Activated naive CD4-positive, alpha-beta T cell treated with anti-CD3 and anti-CD28 coated beads for 36 hours (primary cell): ENCODE results near the gene CREB5. TPM values are rescaled to one million over a fixed set of nuclear protein-coding genes. Genes with fewer than 3 reads are reported as not detected.

ENCODE experiments used
- CTCF ChIA-PET: fragments of 350-600 bp; sonication (Branson Sonifier 250); formaldehyde crosslinking; loops from one replicate; lab custom pipeline; 2021; ENCODE audit warnings: antibody characterized with exemption; lab: Charles Lee
- DNase-seq: peaks from one replicate; pipeline ENCODE4 v3.0.0-alpha.2; 2020
- H3K27ac Mint-ChIP-seq: one replicate; pipeline ENCODE4 v1.8.0; 2021; ENCODE audit warnings: mild to moderate bottlenecking, mixed read lengths
- H3K27me3 Mint-ChIP-seq: one replicate; pipeline ENCODE4 v1.8.0; 2021; ENCODE audit warnings: low read depth, mixed read lengths
- H3K36me3 Mint-ChIP-seq: one replicate; pipeline ENCODE4 v1.8.0; 2021; ENCODE audit warnings: low read depth, mixed read lengths
- H3K4me1 Mint-ChIP-seq: one replicate; pipeline ENCODE4 v1.8.0; 2021; ENCODE audit warnings: low read depth, mixed read lengths
- H3K4me3 Mint-ChIP-seq: one replicate; pipeline ENCODE4 v1.8.0; 2021; ENCODE audit warnings: mild to moderate bottlenecking, moderate library complexity, mixed read lengths
- H3K9me3 Mint-ChIP-seq: one replicate; pipeline ENCODE4 v1.8.0; 2021; ENCODE audit warnings: mixed read lengths
- intact Hi-C: fragments of 100-400 bp; cut with micrococcal nuclease; formaldehyde crosslinking; loops from one replicate; pipeline ENCODE4 v1.15.1; 2023
- total RNA-seq, 2 experiments: library from RNA; stranded (reverse); gene quantifications; one replicate each; pipeline ENCODE4 v1.2.3, GENCODE V29; 2021

The CREB5 gene
- total RNA-seq, 2 experiments from 2014 or later, result 0.30 to 0.48 TPM

DNA sequence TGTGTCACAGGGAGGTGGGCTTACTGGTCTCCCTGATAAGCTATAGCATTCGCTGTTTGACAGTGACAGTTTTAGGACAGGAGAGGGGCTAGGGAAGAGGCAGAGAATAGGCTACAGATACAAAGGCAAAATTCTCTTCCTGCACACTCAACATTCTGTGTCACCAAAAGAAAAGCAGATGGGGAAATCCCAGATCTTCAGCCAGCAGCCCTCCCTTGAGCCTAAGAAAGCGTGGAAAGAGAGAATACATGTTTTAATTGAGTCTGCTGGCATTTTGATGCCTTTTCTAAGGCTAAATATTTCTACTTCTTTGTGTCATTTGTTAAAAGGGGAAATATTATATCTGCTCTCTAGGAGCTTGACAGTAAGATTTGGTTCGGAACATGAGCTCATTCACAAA, 298.8 kb downstream of the CREB5 start:
- no peaks in the 10 kb centered on the region for H3K36me3 Mint-ChIP-seq
- no peaks in the 10 kb centered on the region for H3K4me1 Mint-ChIP-seq
- no peak overlapping the region for H3K27ac Mint-ChIP-seq
- intact Hi-C loops, result no loop called here
- H3K27me3 Mint-ChIP-seq, result no peaks in the 10 kb centered on the region
- H3K4me3 Mint-ChIP-seq, result no peak overlapping the region
- CTCF ChIA-PET, result interaction anchor here (0.7 kb wide), 1 partner anchor 14 kb away, joined by 6 read pairs; no protein-coding TSS in a partner anchor
- DNase-seq, result no peak
- no peaks in the 10 kb centered on the region for H3K9me3 Mint-ChIP-seq

DNA sequence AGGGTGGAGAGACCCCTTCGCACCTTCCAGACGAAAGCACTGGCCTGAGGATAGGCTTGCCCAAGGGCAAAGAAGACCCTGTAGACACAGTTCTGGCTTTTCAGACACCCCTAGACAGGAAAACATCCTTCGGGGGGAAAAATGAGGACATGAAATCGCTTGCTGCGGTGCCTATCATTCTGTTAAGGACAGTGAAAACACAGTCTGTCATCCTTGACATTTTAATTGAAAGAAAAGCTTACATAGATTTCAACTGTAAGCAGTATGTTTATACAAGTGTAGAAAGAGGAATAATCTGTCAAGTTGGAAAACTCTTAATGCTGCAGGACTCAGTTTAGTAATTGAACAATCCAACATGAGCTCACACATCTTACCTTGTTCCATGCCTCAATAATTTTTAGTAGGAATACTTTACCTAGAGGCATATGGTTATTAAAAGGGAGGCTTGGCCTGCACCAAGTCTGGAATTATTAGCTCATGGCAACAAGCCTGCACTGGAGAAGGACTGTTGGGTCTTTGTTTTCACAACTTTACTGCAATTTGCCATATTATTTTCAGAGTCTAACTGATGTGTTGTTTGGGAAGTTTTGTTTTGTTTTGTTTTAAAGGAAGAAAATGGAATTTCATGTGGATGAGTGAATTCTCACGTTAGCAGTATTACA, 302.3 kb downstream of the CREB5 start:
- CTCF ChIA-PET, result interaction anchor here (0.5 kb wide), 1 partner anchor 474 kb away, joined by 3 read pairs; no protein-coding TSS in a partner anchor
- H3K36me3 Mint-ChIP-seq, result no peaks in the 10 kb centered on the region
- H3K9me3 Mint-ChIP-seq, result no peaks in the 10 kb centered on the region
- DNase-seq, result no peak
- no peak overlapping the region for H3K27ac Mint-ChIP-seq
- H3K27me3 Mint-ChIP-seq, result no peaks in the 10 kb centered on the region
- intact Hi-C loops, result no loop called here
- H3K4me1 Mint-ChIP-seq, result no peaks in the 10 kb centered on the region
- H3K4me3 Mint-ChIP-seq, result no peak overlapping the region

DNA sequence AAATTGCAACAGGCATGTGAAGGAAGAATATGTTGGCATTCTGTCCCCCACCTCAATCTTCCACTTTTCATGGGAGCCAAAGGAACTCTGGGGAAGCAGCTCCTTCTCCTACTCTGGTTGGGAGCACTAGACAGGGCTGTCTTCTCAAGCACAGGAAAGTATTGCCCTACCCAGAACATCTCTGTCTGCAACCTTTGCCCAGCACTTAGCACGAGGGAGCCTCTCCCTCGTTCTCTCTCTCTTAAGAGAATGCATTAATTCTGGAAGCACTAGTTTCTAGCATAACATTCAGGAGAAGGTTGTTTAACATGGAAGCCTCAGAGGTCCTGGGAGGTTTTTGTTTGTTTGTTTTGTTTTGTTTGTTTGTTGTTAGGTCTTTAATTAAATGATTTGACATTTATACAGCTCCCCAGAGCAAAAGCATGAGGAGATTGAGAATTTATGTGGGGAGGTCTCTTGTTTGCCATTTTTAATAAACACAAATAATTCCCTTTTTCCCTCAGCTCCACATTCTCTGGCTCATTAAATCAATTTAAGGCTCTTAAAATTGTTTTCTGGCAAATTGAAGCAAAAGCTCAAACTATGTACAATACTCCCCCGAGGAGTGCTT, 305.2 kb downstream of the CREB5 start:
- DNase-seq, result no peak
- intact Hi-C loops, result no loop called here
- H3K36me3 Mint-ChIP-seq, result no peaks in the 10 kb centered on the region
- no peaks in the 10 kb centered on the region for H3K27me3 Mint-ChIP-seq
- H3K4me3 Mint-ChIP-seq, result no peak overlapping the region
- H3K9me3 Mint-ChIP-seq, result no peaks in the 10 kb centered on the region
- CTCF ChIA-PET, result interaction anchor here (1.5 kb wide), 1 partner anchor 205 kb away, joined by 4 read pairs; no protein-coding TSS in a partner anchor
- H3K27ac Mint-ChIP-seq, result no peak overlapping the region
- H3K4me1 Mint-ChIP-seq, result no peaks in the 10 kb centered on the region

DNA sequence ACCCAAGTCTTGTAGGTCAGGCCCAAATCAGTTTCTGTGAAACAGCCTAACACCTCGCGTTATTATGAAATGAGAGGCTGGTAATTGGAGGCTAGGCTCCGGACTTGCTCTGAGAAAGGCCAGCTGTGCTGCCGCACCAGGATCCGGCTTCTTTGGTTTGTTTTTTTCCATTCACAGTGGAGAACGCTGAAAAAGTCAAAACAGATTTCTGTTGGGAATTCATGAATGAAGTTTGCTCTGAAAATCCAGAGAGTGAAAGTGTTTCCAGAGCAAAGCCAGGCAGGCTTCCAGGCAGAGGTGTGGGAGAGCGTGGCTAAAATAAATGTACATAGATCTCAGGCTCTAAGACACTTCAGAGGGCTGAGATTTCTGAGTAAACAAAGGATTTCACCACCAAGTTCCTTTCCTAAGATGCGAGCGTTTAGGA, 305.8 kb downstream of the CREB5 start:
- H3K27ac Mint-ChIP-seq, result no peak overlapping the region
- no peak overlapping the region for H3K4me3 Mint-ChIP-seq
- no peaks in the 10 kb centered on the region for H3K36me3 Mint-ChIP-seq
- no peaks in the 10 kb centered on the region for H3K9me3 Mint-ChIP-seq
- DNase-seq, result no peak
- no peaks in the 10 kb centered on the region for H3K27me3 Mint-ChIP-seq
- CTCF ChIA-PET, result no interaction called here
- intact Hi-C loops, result no loop called here
- no peaks in the 10 kb centered on the region for H3K4me1 Mint-ChIP-seq

DNA sequence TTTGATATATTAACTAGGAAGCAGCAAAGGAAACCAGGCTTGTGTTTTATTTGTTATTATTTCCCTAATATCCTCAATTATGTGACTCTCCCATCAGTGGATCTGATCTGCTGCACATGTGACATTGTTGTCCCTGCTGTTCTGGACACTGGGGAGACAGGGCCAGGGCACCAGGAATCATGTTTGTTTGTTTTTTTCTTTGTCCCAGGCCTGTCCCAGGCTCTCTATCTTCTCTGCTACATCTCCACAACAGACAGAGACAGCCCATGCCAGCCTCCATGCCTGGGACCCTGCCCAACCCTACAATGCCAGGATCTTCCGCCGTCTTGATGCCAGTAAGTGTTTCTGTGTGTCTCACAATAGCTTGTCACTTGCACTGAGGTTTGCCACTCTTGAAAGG, 306.2 kb downstream of the CREB5 start:
- DNase-seq, result no peak
- H3K27me3 Mint-ChIP-seq, result no peaks in the 10 kb centered on the region
- H3K36me3 Mint-ChIP-seq, result no peaks in the 10 kb centered on the region
- CTCF ChIA-PET, result no interaction called here
- intact Hi-C loops, result no loop called here
- no peaks in the 10 kb centered on the region for H3K9me3 Mint-ChIP-seq
- H3K27ac Mint-ChIP-seq, result no peak overlapping the region
- H3K4me3 Mint-ChIP-seq, result no peak overlapping the region
- no peaks in the 10 kb centered on the region for H3K4me1 Mint-ChIP-seq

DNA sequence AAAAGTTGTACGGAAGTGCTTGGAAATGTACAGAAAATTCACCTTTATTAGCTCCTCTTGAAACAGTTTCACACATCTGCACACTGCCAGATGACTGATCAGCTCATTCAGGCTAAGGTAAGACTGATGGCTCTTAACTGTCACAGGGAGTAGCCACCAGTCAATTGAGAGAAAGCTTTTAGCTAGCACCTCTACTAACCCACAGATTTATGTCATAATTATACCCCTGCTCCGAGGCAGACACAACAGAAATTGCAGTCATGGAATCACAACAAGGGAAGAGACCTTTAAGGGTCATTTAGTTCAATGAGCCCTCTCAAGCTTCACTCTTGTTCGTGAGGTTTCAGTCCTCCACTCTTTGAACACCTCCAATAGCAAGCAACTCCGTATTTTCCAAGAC, 310.4 kb downstream of the CREB5 start:
- no peaks in the 10 kb centered on the region for H3K4me1 Mint-ChIP-seq
- DNase-seq, result no peak
- intact Hi-C loops, result no loop called here
- no peak overlapping the region for H3K27ac Mint-ChIP-seq
- no peaks in the 10 kb centered on the region for H3K36me3 Mint-ChIP-seq
- H3K4me3 Mint-ChIP-seq, result no peak overlapping the region
- no peaks in the 10 kb centered on the region for H3K9me3 Mint-ChIP-seq
- CTCF ChIA-PET, result no interaction called here
- no peaks in the 10 kb centered on the region for H3K27me3 Mint-ChIP-seq

DNA sequence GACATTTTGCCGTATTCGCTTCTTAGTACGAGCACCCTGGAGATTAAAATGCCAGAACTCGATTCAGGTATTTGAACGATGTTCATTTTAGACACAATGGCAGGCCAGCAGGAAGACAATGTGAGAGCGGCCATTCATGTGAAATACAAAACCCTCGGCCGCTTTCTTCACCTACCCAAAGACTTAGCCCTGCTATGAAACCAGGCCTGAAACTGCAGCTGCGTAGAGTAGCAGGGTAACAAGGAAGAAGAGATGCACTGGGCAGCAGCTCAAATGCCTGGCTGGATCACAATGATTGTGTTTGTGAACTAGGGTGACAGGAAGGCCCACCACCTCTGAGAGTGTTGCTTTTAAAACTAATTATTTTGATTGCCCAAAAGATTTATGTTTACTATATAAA, 311.0 kb downstream of the CREB5 start:
- intact Hi-C loops, result no loop called here
- Mint-ChIP-seq H3K4me1 (no peaks in the 10 kb centered on the region), H3K9me3 (no peaks in the 10 kb centered on the region), H3K27ac (no peak overlapping the region), H3K36me3 (no peaks in the 10 kb centered on the region), H3K4me3 (no peak overlapping the region), H3K27me3 (peaks cover 3% of the 10 kb centered on the region)
- no peak for DNase-seq
- CTCF ChIA-PET, result no interaction called here

DNA sequence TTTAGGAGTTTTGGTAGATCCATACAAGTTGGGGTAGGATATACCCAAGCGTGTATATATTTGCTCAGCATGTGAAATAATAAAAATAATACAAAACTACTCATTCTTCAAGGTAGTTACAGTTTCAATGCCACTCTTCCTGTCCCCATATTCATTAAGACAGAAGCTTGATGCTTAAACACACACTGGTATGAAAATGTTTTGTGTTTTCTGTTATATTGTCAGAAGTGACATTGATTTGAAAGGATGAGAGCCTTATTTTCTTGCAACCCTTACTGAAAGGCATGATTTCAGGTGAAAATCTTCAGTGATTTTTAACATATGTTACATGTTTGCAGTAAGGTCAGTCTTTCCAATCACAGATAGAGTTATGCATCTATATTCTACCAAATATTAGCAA, 312.2 kb downstream of the CREB5 start:
- CTCF ChIA-PET, result interaction anchor here (0.9 kb wide), 1 partner anchor 13 kb away, joined by 6 read pairs; no protein-coding TSS in a partner anchor
- DNase-seq, result no peak
- Mint-ChIP-seq H3K36me3 (no peaks in the 10 kb centered on the region), H3K4me1 (no peaks in the 10 kb centered on the region), H3K27me3 (peaks cover 8% of the 10 kb centered on the region), H3K4me3 (no peak overlapping the region), H3K9me3 (no peaks in the 10 kb centered on the region), H3K27ac (no peak overlapping the region)
- intact Hi-C loops, result no loop called here

DNA sequence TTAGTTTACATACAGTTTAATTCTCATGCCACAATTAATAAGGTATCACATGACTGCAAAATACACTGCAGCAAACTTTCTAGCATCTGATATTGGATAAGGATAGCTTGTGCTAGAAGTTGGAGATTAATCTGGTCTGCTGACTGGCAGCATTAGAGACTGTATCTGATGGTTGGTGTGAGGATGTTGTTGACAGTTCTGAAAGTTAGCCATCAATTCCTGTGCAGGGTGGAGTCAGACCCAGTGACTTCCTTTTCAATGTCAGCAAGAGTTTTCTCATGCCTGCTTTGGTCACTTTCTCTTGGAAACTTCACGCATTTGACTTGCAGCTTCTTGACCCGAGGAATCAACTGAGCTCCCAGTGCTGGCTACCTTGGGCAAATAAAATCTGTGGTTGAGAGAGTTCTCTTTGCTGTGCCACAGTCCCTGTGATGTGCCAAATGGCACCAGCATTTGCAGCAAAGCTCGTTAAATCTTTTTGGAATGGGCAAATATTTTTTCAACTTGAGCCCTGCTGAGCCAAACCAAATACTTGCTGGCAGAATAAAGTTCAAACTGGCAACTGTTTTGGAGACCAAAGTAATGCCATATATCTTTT, 312.8 kb downstream of the CREB5 start:
- Mint-ChIP-seq H3K36me3 (no peaks in the 10 kb centered on the region), H3K27me3 (peaks cover 8% of the 10 kb centered on the region), H3K9me3 (no peaks in the 10 kb centered on the region), H3K4me3 (no peak overlapping the region), H3K27ac (no peak overlapping the region), H3K4me1 (no peaks in the 10 kb centered on the region)
- CTCF ChIA-PET, result interaction anchor here (0.9 kb wide), 1 partner anchor 14 kb away, joined by 6 read pairs; no protein-coding TSS in a partner anchor
- DNase-seq, result no peak
- intact Hi-C loops, result no loop called here

DNA sequence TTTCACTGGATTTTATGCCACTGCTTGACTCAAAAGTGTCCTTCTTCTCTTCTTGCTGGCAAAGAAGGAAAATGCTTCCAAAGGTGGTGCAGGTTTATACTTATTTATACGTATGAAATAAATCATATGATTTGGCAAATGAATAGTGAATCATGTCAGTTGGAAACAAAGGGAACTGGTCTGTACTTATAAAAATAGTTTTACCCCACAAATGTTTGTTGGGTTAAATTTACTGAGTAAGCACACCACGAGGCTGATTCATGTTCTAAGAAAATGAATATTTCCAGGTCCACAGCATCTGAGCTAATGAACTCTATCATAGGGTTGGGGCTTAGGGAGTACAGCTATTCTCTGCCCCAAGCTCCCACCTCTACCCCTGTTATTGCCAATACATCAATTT, 313.6 kb downstream of the CREB5 start:
- intact Hi-C loops, result no loop called here
- Mint-ChIP-seq H3K27me3 (peaks cover 8% of the 10 kb centered on the region), H3K4me3 (no peak overlapping the region), H3K4me1 (no peaks in the 10 kb centered on the region), H3K36me3 (no peaks in the 10 kb centered on the region), H3K9me3 (no peaks in the 10 kb centered on the region), H3K27ac (no peak overlapping the region)
- no peak for DNase-seq
- CTCF ChIA-PET, result no interaction called here

DNA sequence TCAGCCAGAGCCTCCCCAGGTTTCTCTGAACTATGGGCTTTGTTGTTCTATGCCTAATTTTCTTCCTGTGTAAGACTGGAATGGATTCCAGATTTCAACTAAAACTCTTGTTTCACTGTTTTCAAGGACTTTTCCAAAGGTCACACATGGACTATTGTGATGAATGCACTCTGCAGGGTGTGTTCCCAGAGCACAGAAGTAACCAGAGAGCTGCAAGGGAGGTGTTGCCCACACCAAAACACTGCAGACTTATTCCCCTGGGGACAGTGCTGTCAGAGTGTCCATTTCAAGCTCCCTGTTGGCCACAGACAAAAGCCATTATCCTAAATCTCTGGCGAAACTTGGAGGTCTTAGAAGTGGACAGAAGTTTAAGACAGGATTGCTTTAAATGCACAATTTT, 314.2 kb downstream of the CREB5 start:
- intact Hi-C loops, result no loop called here
- H3K27ac Mint-ChIP-seq, result no peak overlapping the region
- CTCF ChIA-PET, result no interaction called here
- H3K4me1 Mint-ChIP-seq, result no peaks in the 10 kb centered on the region
- no peaks in the 10 kb centered on the region for H3K9me3 Mint-ChIP-seq
- no peaks in the 10 kb centered on the region for H3K36me3 Mint-ChIP-seq
- peaks cover 8% of the 10 kb centered on the region for H3K27me3 Mint-ChIP-seq
- no peak for DNase-seq
- no peak overlapping the region for H3K4me3 Mint-ChIP-seq

DNA sequence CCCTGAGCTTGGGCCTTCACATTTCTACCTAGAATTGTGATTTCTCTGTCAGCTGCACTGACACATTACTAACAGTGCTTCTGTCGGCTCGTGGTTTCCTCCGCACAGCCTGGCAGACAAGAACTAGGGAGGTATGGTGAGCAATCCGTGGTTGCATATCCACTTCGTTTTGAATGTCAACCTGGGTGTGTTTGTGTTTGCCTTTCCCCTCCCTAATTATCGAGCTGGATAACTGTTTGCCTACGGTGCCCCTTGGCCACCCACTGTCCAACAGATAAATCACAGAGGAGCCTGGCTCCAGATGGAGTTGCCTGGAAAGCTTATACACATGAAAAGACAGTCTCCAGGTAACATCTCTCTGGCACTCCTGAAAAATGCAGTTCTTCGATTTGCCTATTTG, 317.0 kb downstream of the CREB5 start:
- CTCF ChIA-PET, result no interaction called here
- Mint-ChIP-seq H3K27ac (no peak overlapping the region), H3K9me3 (no peaks in the 10 kb centered on the region), H3K4me1 (no peaks in the 10 kb centered on the region), H3K4me3 (no peak overlapping the region), H3K36me3 (no peaks in the 10 kb centered on the region), H3K27me3 (peaks cover 8% of the 10 kb centered on the region)
- no peak for DNase-seq
- intact Hi-C loops, result no loop called here

DNA sequence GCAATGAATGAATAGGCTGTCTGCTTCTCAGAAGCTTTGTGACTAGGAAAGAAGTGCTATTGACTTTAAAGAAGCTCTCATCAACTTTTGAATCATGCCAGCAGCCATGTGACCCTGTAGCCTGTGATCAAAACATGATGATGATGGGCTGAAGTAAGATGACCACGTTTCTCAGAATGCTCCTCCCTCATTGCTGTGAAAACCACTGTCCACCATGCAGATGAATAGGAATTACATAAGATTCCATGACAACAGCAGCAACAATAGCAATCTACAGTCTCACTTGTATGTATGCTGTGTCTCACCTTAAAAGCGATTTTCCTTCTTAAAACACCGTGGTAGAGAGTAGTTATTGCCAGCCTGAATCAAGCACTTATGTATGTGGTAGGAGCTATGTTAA, 317.4 kb downstream of the CREB5 start:
- Mint-ChIP-seq H3K36me3 (no peaks in the 10 kb centered on the region), H3K4me3 (no peak overlapping the region), H3K27me3 (peaks cover 8% of the 10 kb centered on the region), H3K4me1 (no peaks in the 10 kb centered on the region), H3K9me3 (no peaks in the 10 kb centered on the region), H3K27ac (no peak overlapping the region)
- intact Hi-C loops, result no loop called here
- CTCF ChIA-PET, result no interaction called here
- DNase-seq, result no peak
